Measurements from ENCODE around the gene INHBA. TPM values are rescaled to one million over a fixed set of nuclear protein-coding genes. Genes with fewer than 3 reads are reported as not detected.

The INHBA gene
- total RNA-seq, result 2.6 and 7.0 TPM in 2 replicates

DNA sequence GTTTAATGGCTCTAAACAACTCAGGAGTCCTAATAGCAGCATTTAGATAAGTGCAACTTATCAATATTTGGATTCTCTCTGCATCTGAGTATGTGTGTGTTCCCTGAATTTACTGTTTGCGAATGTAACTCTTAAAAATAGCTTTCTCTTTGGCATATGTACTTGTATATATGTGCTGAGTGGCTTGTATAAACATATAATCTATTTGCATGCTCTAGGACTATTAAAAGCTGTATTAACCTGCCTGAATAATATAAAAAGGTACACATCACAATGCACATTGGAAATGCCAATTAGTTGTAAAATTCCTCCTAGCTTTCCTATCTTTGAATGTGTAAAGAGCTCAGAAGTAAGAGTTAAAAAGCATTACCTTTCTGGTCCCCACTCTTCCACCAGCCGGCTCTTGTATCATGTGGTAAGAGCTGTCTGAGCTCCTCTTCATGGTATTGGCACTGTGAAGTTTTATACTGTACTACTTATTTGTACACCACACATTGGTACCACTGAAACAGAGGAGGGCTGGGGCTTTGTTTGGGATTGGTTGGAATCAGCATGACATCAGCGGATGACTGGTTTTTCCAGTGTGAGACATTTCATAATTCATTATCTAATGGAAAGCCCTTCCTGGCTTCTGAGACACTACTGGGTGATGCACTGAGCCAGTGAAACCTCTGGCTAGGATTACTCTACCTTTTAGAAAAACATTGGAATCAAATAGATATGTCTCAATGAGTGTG lies at the start of gene INHBA:
TSS of gene INHBA (minus strand) at position 456 of the 737 bp plus-strand sequence. CDS start 2,716 bp downstream, outside the sequence.

